HS-5 (cell line): ENCODE results near the gene FHIT.

Source experiments
- DNase-seq: peaks from one replicate; pipeline ENCODE4 v3.0.0-alpha.2; 2012; ENCODE audit warnings: low read depth

The FHIT gene

DNA sequence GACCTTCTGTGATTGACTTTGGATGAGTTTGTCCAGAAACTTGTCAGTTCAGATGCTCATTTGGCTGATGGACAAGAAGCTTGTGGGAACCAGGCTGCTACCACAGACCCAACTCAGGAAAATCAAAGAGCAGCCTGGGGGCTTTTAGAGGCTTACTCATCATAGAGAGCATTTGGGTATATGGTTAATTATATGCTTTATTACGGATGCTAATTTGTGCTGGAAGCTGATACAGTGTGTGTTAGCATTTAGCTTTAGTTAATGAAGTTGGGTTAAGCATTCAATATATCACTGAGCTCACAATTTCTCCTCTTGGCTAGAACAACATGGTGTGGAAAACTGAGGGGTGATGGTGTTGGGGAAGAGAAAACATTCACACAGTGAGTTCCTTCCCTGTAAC is 1537.2 kb downstream of the FHIT start:
- no peak for DNase-seq

DNA sequence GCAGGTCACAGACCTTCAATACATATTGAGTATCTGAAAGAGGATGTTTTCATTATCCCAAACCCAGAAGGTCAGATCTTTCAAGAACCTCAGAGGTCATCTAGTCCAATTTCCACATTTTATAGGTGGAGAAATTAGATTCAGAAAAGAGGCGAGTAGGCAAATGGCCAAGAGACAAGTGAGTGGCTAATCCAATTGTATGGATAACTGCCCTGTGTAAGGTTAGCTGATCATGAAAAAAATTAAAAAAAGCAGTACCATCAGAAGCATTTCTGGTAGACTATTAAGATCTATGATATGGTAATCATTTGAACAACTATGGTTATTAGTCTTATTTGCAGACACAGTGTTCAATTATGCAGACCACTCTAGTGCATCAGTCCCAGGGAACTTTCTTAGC is 1540.7 kb downstream of the FHIT start:
- no peak for DNase-seq

DNA sequence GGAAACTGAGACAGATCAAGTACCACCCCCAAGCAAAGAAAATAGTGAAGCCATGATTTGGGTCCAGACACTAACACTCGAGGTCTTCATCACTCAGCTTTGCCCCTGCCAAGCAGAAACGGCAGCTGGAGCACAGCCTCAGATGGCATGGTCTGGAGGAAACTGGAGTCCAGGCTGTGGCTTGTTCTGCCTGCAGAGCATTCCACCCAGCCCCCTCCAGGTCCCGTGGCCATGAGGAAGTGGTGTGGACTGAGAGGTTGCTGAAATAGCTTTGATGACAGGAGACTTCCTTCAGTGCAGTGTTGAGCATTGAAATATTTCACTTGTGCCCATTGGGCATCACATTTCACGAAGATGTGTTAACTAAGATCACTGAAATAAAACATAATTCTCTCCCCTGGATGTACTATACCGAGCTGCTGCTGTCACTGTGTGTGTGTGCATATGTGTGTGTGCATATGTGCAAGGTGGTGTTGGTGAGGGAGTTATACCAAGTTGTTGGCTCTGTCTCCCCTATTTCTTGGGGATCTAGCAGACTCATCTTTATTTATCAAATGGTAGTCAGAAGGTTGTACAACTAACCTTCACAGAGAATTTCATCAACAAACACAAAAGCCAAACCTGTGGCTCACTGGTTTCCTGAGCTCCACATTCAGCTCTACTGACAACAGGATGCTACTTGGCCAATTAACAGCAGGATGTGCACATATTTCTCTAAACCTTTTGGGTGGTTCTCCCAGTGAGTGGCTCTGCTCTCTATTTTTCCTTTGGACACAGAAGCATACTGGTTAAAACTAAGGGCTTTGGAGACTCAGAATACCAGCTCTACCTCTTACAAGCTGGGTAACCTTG is 1541.3 kb downstream of the FHIT start:
- no peak for DNase-seq

DNA sequence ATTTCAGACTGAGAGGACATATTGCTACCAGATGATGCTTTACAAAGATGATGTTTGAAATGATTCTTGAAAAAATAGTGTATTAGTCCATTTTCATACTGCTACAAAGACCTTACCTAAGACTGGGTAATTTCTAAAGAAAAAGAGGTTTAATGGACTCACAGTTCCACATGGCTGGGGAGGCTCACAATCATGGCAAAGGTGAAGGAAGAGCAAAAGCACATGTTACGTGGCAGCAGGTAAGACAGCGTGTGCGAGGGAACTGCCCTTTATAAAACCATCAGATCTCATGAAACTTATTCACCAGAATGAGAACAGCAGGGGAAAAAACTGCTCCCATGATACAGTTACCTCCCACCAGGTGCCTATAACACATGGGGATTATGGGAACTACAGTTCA is 1543.0 kb downstream of the FHIT start:
- DNase-seq: no peak

DNA sequence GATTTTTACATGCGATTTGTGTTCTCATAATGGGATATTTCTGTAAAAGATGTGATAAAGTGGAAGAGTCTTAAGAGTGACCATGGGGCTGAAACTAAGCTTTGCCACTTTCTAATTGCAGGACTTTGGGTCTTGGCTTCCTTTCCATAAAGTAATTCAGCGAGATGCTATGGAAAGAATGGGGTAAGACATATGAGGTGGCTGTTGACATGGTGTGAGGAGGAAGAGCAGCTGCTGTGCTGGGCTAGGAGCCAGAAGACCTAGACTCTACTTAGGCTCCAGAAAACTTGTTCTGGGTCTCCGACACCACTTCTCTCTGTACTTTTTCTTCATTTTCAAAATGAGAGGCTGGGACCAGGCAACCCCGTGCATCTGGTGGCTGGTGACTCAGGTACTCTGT is 1547.0 kb downstream of the FHIT start:
- DNase-seq: no peak

DNA sequence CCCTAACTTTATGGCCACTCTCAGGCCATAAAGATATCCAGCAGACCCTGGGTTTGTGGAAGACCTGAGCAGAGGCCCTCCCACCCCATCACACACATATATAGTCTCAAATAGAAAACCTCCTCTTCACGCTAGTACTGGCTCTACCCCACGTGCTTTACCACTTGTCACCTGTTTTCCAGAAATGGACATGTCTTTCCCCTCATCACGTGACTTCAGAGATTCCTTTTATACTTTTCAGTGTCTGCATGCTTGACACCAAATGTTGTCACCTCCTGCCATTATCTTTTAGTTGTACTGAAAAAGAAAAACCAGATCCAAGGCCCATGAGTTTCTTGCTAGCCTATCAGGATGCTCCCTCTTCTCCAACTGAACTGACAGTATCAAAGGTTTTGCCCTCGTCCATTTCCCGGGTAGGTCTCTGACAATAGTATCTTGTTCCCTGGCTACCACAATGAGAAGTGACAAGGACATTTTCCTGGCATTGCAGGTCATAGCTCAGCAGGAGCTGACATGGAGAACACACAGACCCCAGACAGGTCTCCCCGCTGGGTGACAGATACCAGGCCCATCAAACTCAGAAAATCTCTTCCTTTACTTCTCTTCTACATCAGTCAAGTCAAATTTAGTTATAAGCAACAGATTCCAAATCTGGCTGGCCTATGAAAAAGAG is 1551.5 kb downstream of the FHIT start:
- DNase-seq: no peak
